Effector memory CD8-positive, alpha-beta T cell (primary cell): ENCODE data around the gene GCNT3.

Experiments used
- ATAC-seq: fragments of 150-1000 bp; cut with Tn5 transposase; replicated peaks from 2 replicates; pipeline ENCODE4 v1.10.0; 2021; ENCODE audit warnings: mild to moderate bottlenecking, moderate library complexity
- DNase-seq, 3 experiments: peaks; one replicate each; pipeline ENCODE4 v3.0.0; 2021
- H3K27ac Mint-ChIP-seq, 2 donors: one replicate each; pipeline ENCODE4 v1.8.0; 2022; ENCODE audit warnings: mild to moderate bottlenecking in 2 of 2, mixed read lengths in 2 of 2, moderate library complexity in 2 of 2
- H3K27me3 Mint-ChIP-seq, 2 donors: one replicate each; pipeline ENCODE4 v1.8.0; 2022; ENCODE audit warnings: mixed read lengths in 2 of 2
- H3K36me3 Mint-ChIP-seq: one replicate; pipeline ENCODE4 v1.8.0; 2022; ENCODE audit warnings: mild to moderate bottlenecking, moderate library complexity, mixed read lengths; ENCODE audit not compliant: insufficient read depth
- H3K4me1 Mint-ChIP-seq, 2 donors: one replicate each; pipeline ENCODE4 v1.8.0; 2022; ENCODE audit warnings: low read depth in 2 of 2, mixed read lengths in 2 of 2
- H3K4me3 Mint-ChIP-seq, 2 donors: one replicate each; pipeline ENCODE4 v1.8.0; 2022; ENCODE audit warnings: mild to moderate bottlenecking in 2 of 2, mixed read lengths in 2 of 2, moderate library complexity in 2 of 2
- H3K9me3 Mint-ChIP-seq, 2 donors: one replicate each; pipeline ENCODE4 v1.8.0; 2022; ENCODE audit warnings: mixed read lengths in 2 of 2
- total RNA-seq, 9 experiments: gene quantifications; one replicate each; lab custom pipeline; 2026; lab: John Stamatoyannopoulos, UW

Gene GCNT3
- total RNA-seq = 0 reads per million in 9 experiments

GRCh38 chr15:59611276-59612260, at the start of gene GCNT3:
Gene GCNT3 (plus strand): TSS chr15:59611783. CDS start chr15:59618239, 6,456 bp downstream.
- H3K27me3 Mint-ChIP-seq = peaks cover 55 to 62% of the 10 kb centered on the region in 2 donors
- H3K36me3 Mint-ChIP-seq = no peaks in the 10 kb centered on the region
- no peak for ATAC-seq
- H3K4me1 Mint-ChIP-seq = peaks cover 1 to 15% of the 10 kb centered on the region in 2 donors
- H3K9me3 Mint-ChIP-seq = no peaks in the 10 kb centered on the region
- H3K27ac Mint-ChIP-seq = peak within 1 kb of the TSS in 1 of 2 donors; percentile 2
- no peak within 1 kb of the TSS for H3K4me3 Mint-ChIP-seq
- no peak for DNase-seq

GRCh38 chr15:59562448-59563186, 49.0 kb upstream of the GCNT3 start:
- ATAC-seq (no peak), DNase-seq (no peak)
- Mint-ChIP-seq H3K27ac (no peak overlapping the region), H3K27me3 (peaks cover 6% of the 10 kb centered on the region in 2 donors), H3K4me1 (peaks cover 0 to 4% of the 10 kb centered on the region in 2 donors), H3K9me3 (no peaks in the 10 kb centered on the region), H3K4me3 (no peak overlapping the region), H3K36me3 (peaks cover 2% of the 10 kb centered on the region)

- ATAC-seq (no peak), DNase-seq (no peak)
- Mint-ChIP-seq H3K27me3 (peaks cover 6 to 8% of the 10 kb centered on the region in 2 donors), H3K9me3 (no peaks in the 10 kb centered on the region), H3K36me3 (peaks cover 2% of the 10 kb centered on the region), H3K4me1 (no peaks in the 10 kb centered on the region), H3K27ac (no peak overlapping the region), H3K4me3 (no peak overlapping the region)
Observed at GRCh38 chr15:59565299-59565698, 46.3 kb upstream of the GCNT3 start.

- H3K27ac Mint-ChIP-seq = no peak overlapping the region
- no peaks in the 10 kb centered on the region for H3K4me1 Mint-ChIP-seq
- DNase-seq (no peak), ATAC-seq (no peak)
- no peak overlapping the region for H3K4me3 Mint-ChIP-seq
- peaks cover 10 to 11% of the 10 kb centered on the region in 2 donors for H3K27me3 Mint-ChIP-seq
- peaks cover 2% of the 10 kb centered on the region for H3K36me3 Mint-ChIP-seq
- H3K9me3 Mint-ChIP-seq = no peaks in the 10 kb centered on the region
Observed at GRCh38 chr15:59567324-59567723, 44.3 kb upstream of the GCNT3 start.

- Mint-ChIP-seq H3K4me3 (no peak overlapping the region), H3K4me1 (no peaks in the 10 kb centered on the region), H3K9me3 (no peaks in the 10 kb centered on the region), H3K27ac (no peak overlapping the region), H3K36me3 (peaks cover 2% of the 10 kb centered on the region), H3K27me3 (peaks cover 11 to 20% of the 10 kb centered on the region in 2 donors)
- DNase-seq (no peak), ATAC-seq (no peak)
Observed at GRCh38 chr15:59569477-59569876, 42.1 kb upstream of the GCNT3 start.

- H3K27ac Mint-ChIP-seq = no peak overlapping the region
Observed at GRCh38 chr15:59570315-59570714, 41.3 kb upstream of the GCNT3 start.

GRCh38 chr15:59571606-59572005, 40.0 kb upstream of the GCNT3 start:
- no peaks in the 10 kb centered on the region for H3K9me3 Mint-ChIP-seq
- DNase-seq (no peak), ATAC-seq (no peak)
- no peaks in the 10 kb centered on the region for H3K4me1 Mint-ChIP-seq
- peaks cover 9 to 21% of the 10 kb centered on the region in 2 donors for H3K27me3 Mint-ChIP-seq
- no peak overlapping the region for H3K4me3 Mint-ChIP-seq
- no peak overlapping the region for H3K27ac Mint-ChIP-seq
- H3K36me3 Mint-ChIP-seq = no peaks in the 10 kb centered on the region

More at GRCh38 chr15:59570315-59570714, 41.3 kb upstream of the GCNT3 start:
- ATAC-seq (no peak), DNase-seq (no peak)
- no peaks in the 10 kb centered on the region for H3K9me3 Mint-ChIP-seq
- peaks cover 11 to 22% of the 10 kb centered on the region in 2 donors for H3K27me3 Mint-ChIP-seq
- no peaks in the 10 kb centered on the region for H3K4me1 Mint-ChIP-seq
- no peak overlapping the region for H3K4me3 Mint-ChIP-seq
- peaks cover 2% of the 10 kb centered on the region for H3K36me3 Mint-ChIP-seq

- H3K27ac Mint-ChIP-seq = no peak overlapping the region
Observed at GRCh38 chr15:59583088-59583487, 28.5 kb upstream of the GCNT3 start.

GRCh38 chr15:59587085-59587826, 24.3 kb upstream of the GCNT3 start:
- Mint-ChIP-seq H3K9me3 (no peaks in the 10 kb centered on the region), H3K27ac (no peak overlapping the region)
- no peak for DNase-seq

More at GRCh38 chr15:59583088-59583487, 28.5 kb upstream of the GCNT3 start:
- ATAC-seq = no peak
- no peaks in the 10 kb centered on the region for H3K9me3 Mint-ChIP-seq
- no peaks in the 10 kb centered on the region for H3K36me3 Mint-ChIP-seq
- H3K27me3 Mint-ChIP-seq = peaks cover 16 to 43% of the 10 kb centered on the region in 2 donors
- H3K4me1 Mint-ChIP-seq = no peaks in the 10 kb centered on the region
- no peak for DNase-seq
- H3K4me3 Mint-ChIP-seq = no peak overlapping the region

GRCh38 chr15:59590027-59590426, 21.6 kb upstream of the GCNT3 start:
- peak overlapping the region in 1 of 2 donors; percentile 31 for H3K4me3 Mint-ChIP-seq
- DNase-seq (no peak), ATAC-seq (no peak)
- no peaks in the 10 kb centered on the region for H3K9me3 Mint-ChIP-seq
- no peak overlapping the region for H3K27ac Mint-ChIP-seq
- no peaks in the 10 kb centered on the region for H3K36me3 Mint-ChIP-seq
- peaks cover 4% of the 10 kb centered on the region in 2 donors for H3K4me1 Mint-ChIP-seq
- H3K27me3 Mint-ChIP-seq = peaks cover 15 to 26% of the 10 kb centered on the region in 2 donors

More at GRCh38 chr15:59587085-59587826, 24.3 kb upstream of the GCNT3 start:
- H3K36me3 Mint-ChIP-seq = no peaks in the 10 kb centered on the region
- no peak for ATAC-seq
- peaks cover 21 to 34% of the 10 kb centered on the region in 2 donors for H3K27me3 Mint-ChIP-seq
- H3K4me3 Mint-ChIP-seq = no peak overlapping the region
- peaks cover 4% of the 10 kb centered on the region in 2 donors for H3K4me1 Mint-ChIP-seq

GRCh38 chr15:59591356-59591755, 20.2 kb upstream of the GCNT3 start:
- H3K9me3 Mint-ChIP-seq = no peaks in the 10 kb centered on the region
- ATAC-seq = no peak

GRCh38 chr15:59594493-59594942, 17.1 kb upstream of the GCNT3 start:
- Mint-ChIP-seq H3K27me3 (peaks cover 23% of the 10 kb centered on the region in 2 donors), H3K4me3 (no peak overlapping the region), H3K27ac (no peak overlapping the region), H3K36me3 (no peaks in the 10 kb centered on the region), H3K9me3 (no peaks in the 10 kb centered on the region), H3K4me1 (peaks cover 4% of the 10 kb centered on the region in 2 donors)
- DNase-seq = no peak
- ATAC-seq = no peak

More at GRCh38 chr15:59591356-59591755, 20.2 kb upstream of the GCNT3 start:
- no peaks in the 10 kb centered on the region for H3K36me3 Mint-ChIP-seq
- no peak overlapping the region for H3K4me3 Mint-ChIP-seq
- peaks cover 4% of the 10 kb centered on the region in 2 donors for H3K4me1 Mint-ChIP-seq
- no peak for DNase-seq
- no peak overlapping the region for H3K27ac Mint-ChIP-seq
- peaks cover 15 to 27% of the 10 kb centered on the region in 2 donors for H3K27me3 Mint-ChIP-seq

- DNase-seq (no peak), ATAC-seq (no peak)
- Mint-ChIP-seq H3K27me3 (peaks cover 23% of the 10 kb centered on the region in 2 donors), H3K4me3 (no peak overlapping the region), H3K9me3 (no peaks in the 10 kb centered on the region), H3K36me3 (no peaks in the 10 kb centered on the region), H3K4me1 (peaks cover 4% of the 10 kb centered on the region in 2 donors), H3K27ac (no peak overlapping the region)
Observed at GRCh38 chr15:59594991-59595390, 16.6 kb upstream of the GCNT3 start.
